GDM1 (cell line): ENCODE measurements around the gene DGKZ.
A peak's percentile ranks its signal among the peaks of the same experiment; 100 is the strongest.

Source experiments
- DNase-seq: peaks from one replicate; lab custom pipeline; 2025; lab: John Stamatoyannopoulos, UW

Gene DGKZ

GRCh38 chr11:46326813-46327416 lies 20.3 kb upstream of the DGKZ start:
- no peak for DNase-seq

DNA sequence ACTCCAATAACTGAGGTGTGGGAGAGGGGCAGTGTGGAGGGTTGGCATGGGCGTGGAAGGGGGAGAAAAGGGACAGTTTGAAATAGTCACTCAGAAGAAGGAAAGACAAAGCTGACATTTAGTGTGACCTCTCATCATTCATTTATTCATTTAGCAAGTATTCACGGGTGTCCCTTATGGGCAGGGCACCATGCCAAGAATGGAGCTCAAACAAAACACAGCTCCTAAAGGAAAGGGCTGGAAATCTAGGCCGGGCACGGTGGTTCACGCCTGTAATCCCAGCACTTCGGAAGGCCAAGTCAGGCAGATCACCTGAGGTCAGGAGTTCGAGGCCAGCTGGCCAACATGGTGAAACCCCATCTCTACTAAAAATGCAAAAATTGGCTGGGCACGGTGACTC lies 19.4 kb upstream of the DGKZ start:
- DNase-seq = no peak

GRCh38 chr11:46330154-46330553 lies 17.1 kb upstream of the DGKZ start:
- no peak for DNase-seq

GRCh38 chr11:46330563-46331281 lies 16.5 kb upstream of the DGKZ start:
- no peak for DNase-seq

DNA sequence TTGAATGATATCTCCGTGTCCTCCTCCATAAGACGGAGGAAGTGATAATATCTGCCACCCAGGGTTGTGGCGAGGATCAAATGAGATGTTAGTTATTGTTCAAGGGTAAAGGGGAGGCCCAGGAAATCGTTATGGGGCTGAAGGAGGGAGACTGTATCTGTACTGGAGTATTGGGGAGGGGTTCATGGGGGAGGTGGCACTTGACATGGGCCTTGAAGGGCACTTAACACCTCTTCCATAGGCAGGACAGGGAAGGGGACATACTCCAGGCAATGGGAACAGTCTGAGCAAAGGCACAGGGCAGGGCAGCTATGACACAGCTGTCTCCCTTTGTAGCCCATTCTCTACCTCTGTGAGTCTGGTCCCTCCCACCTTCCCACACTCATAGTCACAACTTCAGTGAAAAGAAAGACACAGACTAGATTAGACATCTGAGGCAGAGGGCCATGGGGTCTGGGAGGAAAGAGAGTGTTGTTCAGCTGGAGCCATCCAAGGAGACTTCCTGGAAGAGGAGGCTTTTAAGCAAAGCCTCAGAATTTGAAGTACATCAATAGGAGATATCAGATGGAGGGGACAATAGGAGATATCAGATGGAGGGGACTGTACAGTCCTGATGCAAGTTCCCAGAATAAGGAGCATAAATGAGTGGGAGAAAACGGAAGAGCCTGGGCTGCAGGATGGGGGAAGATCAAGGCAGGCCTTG lies 15.8 kb upstream of the DGKZ start:
- no peak for DNase-seq

- no peak for DNase-seq
These were observed 15.1 kb upstream of the DGKZ start for GRCh38 chr11:46332093-46332567.

DNA sequence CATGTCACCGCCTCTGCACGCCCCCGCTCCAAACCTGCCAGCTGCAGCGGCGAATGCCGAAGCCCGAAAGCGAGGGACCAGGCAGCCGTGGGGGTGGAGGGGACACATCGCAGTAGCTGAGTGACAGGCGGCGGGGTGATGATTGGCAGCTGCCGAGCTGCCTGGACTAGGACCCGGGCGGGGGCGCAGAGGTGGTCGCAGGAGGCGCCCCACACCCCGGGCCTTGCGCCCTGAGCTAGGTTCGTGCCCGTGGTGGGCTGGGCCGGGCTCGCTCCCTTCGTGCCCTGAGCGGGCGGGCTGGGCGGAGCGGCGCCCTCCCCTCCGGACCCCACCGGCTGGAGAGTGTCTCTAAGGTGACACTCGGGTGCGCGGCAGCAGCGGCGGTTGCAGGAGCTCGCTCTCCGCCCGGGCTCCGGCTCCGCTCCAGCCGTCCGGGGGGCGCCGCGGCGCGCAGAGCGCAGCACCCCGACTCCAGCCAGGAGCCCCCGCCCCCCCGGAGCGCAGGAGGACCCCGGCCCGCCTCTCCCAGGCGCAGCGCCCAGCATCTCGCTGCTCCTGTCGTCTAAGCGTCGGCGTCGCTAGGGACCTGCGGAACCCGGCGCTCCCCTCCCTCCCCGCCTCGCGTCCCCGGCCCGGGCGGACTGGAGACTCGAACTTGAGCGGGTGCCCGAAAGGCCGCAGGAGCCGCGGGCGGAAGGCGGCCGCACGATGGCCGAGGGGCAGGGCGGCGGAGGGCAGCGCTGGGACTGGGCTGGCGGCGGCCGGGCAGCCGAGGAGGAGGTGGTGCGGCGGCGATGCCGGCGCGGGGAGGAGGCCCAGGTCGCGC lies 14.5 kb upstream of the DGKZ start:
- no peak for DNase-seq

- no peak for DNase-seq
These were observed 13.8 kb upstream of the DGKZ start for GRCh38 chr11:46333394-46333947.

- DNase-seq = no peak
These were observed 13.1 kb upstream of the DGKZ start for GRCh38 chr11:46334211-46334610.

GRCh38 chr11:46335271-46335670 lies 12.0 kb upstream of the DGKZ start:
- DNase-seq = no peak

- DNase-seq = no peak
These were observed 11.2 kb upstream of the DGKZ start for GRCh38 chr11:46335890-46336562.

DNA sequence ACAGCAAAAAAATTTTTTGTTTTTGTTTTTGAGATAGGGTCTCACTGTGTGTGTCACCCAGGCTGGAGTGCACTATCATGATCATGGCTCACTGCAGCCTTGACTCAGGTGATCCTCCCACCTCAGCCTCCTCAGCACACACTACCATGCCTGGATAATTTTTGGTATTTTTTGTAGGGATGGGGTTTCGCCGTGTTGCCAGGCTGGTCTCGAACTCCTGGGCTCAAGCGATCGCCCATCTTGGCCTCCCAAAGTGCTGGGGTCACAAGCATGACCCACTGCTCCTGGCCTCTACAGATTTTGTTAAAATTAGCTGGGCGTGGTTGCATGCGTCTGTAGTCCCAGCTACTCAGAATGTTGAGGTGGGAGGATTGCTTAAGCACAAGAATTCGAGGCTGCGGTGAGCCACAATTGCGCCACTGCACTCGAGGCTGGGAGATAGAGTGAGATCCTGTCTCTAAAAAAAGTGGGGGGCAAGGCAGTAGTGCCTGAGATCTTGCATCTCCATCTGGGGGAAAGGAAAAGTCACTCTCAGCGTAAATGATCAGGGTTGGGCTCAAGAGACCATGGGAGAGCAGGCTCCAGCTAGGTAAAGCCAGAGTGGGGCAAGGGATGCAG lies 10.6 kb upstream of the DGKZ start:
- DNase-seq = peak; percentile 50

DNA sequence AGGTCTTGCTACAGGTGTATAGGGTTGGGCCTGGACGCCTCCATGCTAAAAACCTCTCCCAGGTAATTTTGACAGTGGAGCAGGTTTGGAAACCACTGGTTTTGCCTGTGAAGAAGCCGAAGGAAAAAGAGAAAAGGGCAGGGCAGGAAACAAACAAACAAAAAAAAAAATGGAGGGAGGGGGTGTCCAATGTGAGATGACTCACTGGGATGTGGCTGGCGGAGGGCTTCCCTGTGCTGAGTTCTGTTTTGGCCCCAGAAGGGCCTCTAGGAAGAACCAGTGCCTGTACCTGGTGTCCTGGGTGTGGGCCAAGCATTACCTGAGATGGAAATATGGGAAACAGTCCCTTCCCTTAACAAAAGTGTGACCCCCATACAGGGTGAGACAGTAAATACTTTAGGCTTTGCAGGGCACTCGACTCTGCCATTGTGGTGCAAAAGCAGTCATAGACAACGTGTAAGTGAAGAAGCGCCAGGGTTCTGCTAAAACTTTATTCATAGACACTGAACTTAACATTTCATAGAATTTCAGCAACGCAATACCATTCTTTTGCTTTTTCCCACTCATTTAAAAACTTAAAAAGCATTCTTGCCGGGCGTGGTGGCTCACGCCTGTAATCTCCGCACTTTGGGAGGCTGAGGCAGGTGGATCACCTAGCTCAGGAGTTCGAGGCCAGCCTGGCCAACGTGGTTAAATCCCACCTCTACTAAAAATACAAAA lies 9.5 kb upstream of the DGKZ start:
- DNase-seq = no peak

GRCh38 chr11:46338636-46338987 lies 8.7 kb upstream of the DGKZ start:
- DNase-seq = no peak

DNA sequence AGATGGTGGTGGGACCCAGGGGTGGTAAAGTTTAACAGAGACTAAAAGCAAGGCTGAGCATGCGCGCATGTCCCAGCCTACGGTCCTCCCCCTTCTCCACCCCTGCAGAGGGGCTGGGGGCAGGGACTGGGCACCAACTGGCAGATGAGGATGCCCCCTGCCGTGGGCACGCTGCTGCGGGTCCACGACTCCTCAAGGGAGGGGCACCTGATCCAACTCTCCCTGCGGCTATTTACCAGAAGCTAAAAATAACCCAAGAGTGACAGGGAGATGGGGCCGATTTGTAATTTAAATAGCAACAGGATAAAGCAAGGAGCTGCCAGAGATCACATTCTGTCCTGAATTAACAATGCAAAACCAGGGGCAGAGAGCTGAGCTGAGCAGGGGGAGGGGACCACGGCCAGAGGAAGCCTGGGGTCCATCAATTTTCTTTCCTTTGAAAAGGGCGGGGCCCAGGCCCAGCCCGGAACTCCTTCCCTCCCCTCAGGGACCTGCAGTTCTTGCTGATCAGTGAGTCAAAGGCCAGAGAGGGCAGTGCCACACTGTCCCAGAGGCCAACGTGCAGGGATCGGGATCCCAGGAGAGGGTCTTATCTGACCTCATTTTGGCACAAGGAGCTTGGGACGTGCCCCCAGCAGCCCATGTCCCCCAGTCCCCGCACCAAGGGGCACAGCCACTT lies 8.1 kb upstream of the DGKZ start:
- no peak for DNase-seq

GRCh38 chr11:46339816-46340215 lies 7.4 kb upstream of the DGKZ start:
- DNase-seq = no peak

- no peak for DNase-seq
These were observed 5.8 kb upstream of the DGKZ start for GRCh38 chr11:46341454-46341853.

- DNase-seq = peak; percentile 87
These were observed 5.0 kb upstream of the DGKZ start for GRCh38 chr11:46342239-46342638.

DNA sequence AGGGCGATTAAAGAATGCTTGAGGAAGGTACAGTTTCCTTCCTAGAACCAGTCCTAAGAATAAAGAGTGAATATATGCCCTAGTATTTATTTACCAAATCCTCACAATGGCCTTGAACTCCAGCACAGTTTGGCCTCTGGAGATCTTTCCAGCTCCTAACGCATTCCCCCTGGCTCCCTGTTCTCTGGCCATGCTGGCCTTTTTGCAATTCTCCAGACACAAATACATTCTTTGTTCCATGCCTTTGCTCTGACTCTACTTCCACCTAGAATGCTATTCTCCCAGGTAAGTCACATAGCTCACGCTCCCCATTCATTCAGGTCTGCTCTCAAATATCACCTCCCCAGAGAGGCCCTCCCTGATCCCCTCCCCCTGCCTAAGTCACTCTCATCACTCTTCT lies 3.7 kb upstream of the DGKZ start:
- DNase-seq = no peak

DNA sequence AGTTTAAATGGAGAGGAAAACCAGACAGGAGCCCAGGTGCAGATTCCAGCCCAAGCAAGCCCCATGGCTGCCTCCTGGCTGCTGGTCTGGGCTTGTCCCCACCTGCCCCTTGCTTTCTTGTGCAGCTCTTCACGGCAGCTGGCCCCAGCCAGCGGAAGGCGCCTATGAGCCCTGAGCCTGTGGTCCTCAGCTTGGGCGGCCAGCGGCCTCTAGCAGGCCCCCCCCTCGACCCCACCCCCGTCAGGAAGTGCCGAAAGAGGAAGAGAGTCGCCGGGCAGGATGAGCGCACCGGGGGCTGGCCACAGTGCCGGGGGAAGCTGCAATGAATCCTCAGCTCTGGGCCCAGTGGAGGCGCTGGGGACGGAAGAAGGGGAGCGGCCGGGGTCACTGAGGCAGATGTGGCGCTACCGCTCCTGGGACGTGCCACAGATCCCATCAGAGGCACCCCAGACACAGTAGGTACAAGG lies 2.1 kb upstream of the DGKZ start:
- peak; percentile 86 for DNase-seq
